Colonic mucosa (tissue), 4 donors: ENCODE measurements around the gene MGMT. TPM values are rescaled to one million over a fixed set of nuclear protein-coding genes. Genes with fewer than 3 reads are reported as not detected.

Experiments
- DNase-seq: peaks from one replicate; pipeline ENCODE4 v3.0.0-alpha.2; 2020
- H3K27ac ChIP-seq: fragments of 200-600 bp; one replicate; pipeline ENCODE4 v1.8.0; 2021
- H3K27me3 ChIP-seq: fragments of 200-600 bp; one replicate; pipeline ENCODE4 v1.8.0; 2021
- H3K36me3 ChIP-seq: fragments of 200-600 bp; one replicate; pipeline ENCODE4 v1.8.0; 2021
- H3K4me1 ChIP-seq: fragments of 200-600 bp; one replicate; pipeline ENCODE4 v1.8.0; 2021; ENCODE audit warnings: mild to moderate bottlenecking
- H3K4me3 ChIP-seq: fragments of 200-600 bp; one replicate; pipeline ENCODE4 v1.8.0; 2021
- H3K9ac ChIP-seq, 2 donors: one replicate each; pipeline ENCODE4 v1.7.0; 2013; ENCODE audit warnings: control low read depth in 2 of 2, low read depth in 2 of 2, low read length in 2 of 2
- H3K9me3 ChIP-seq: fragments of 200-600 bp; one replicate; pipeline ENCODE4 v1.8.0; 2021
- CTCF ChIP-seq: fragments of 200-600 bp; IDR thresholded peaks from one replicate; pipeline ENCODE4 v1.8.0; 2022; ENCODE audit warnings: antibody characterized with exemption, mild to moderate bottlenecking
- intact Hi-C: fragments of 100-400 bp; cut with DNase I; formaldehyde crosslinking; loops from one replicate; pipeline ENCODE4 v1.14.1; 2022
- total RNA-seq, 2 donors: library from RNA; stranded (reverse); fragmentation: NEBNext Ultra II Directional in 1 of 2; extraction: Animal tissue kit (Norgen Biotek cat#: 25700) in 1 of 2; gene quantifications; one replicate each; pipeline ENCODE4 v1.2.1, GENCODE V29; 2021
- donor health status: healthy.
- donor health status: DM: no; HTN: no; CAD: no.
- donor health status: DM: no; HTN: no; CAD: no.

Gene MGMT
- total RNA-seq, 2 donors from 2014 or later, result 17.5 to 18.2 TPM

- Histone ChIP-seq H3K27me3 (no peaks in the 10 kb centered on the region), H3K9me3 (no peaks in the 10 kb centered on the region), H3K27ac (no peak overlapping the region), H3K36me3 (no peaks in the 10 kb centered on the region), H3K4me3 (no peak overlapping the region), H3K4me1 (no peaks in the 10 kb centered on the region), H3K9ac (no peak overlapping the region)
- DNase-seq, result no peak
- TF ChIP-seq CTCF, result no peak
- intact Hi-C loops, result no loop called here
These were observed 142.5 kb downstream of the MGMT start for GRCh38 chr10:129609551-129609950.

GRCh38 chr10:129612481-129613109 is 145.6 kb downstream of the MGMT start:
- Histone ChIP-seq H3K4me1 (no peaks in the 10 kb centered on the region), H3K9ac (no peak overlapping the region), H3K4me3 (no peak overlapping the region), H3K27me3 (no peaks in the 10 kb centered on the region), H3K9me3 (no peaks in the 10 kb centered on the region), H3K36me3 (no peaks in the 10 kb centered on the region), H3K27ac (no peak overlapping the region)
- DNase-seq, result no peak
- TF ChIP-seq CTCF, result no peak
- intact Hi-C loops, result no loop called here

GRCh38 chr10:129613377-129613980 is 146.4 kb downstream of the MGMT start:
- intact Hi-C loops, result no loop called here
- Histone ChIP-seq H3K36me3 (no peaks in the 10 kb centered on the region), H3K9me3 (no peaks in the 10 kb centered on the region), H3K4me1 (no peaks in the 10 kb centered on the region), H3K27me3 (no peaks in the 10 kb centered on the region), H3K27ac (no peak overlapping the region), H3K4me3 (no peak overlapping the region), H3K9ac (no peak overlapping the region)
- no peak for TF ChIP-seq CTCF
- no peak for DNase-seq

- no peak overlapping the region for H3K4me3 ChIP-seq
- H3K9ac ChIP-seq, result no peak overlapping the region
- no peak overlapping the region for H3K27ac ChIP-seq
- H3K27me3 ChIP-seq, result no peaks in the 10 kb centered on the region
- H3K4me1 ChIP-seq, result no peaks in the 10 kb centered on the region
- no peaks in the 10 kb centered on the region for H3K36me3 ChIP-seq
- no peak for DNase-seq
- TF ChIP-seq CTCF, result no peak
- intact Hi-C loops, result no loop called here
- no peaks in the 10 kb centered on the region for H3K9me3 ChIP-seq
These were observed 147.3 kb downstream of the MGMT start for GRCh38 chr10:129614341-129614740.

- intact Hi-C loops, result no loop called here
- no peaks in the 10 kb centered on the region for H3K36me3 ChIP-seq
- H3K9ac ChIP-seq, result no peak overlapping the region
These were observed 148.3 kb downstream of the MGMT start for GRCh38 chr10:129615381-129615780.

More at GRCh38 chr10:129615381-129615780, 148.3 kb downstream of the MGMT start:
- no peaks in the 10 kb centered on the region for H3K27me3 ChIP-seq
- H3K27ac ChIP-seq, result no peak overlapping the region
- H3K4me3 ChIP-seq, result no peak overlapping the region
- no peaks in the 10 kb centered on the region for H3K9me3 ChIP-seq
- H3K4me1 ChIP-seq, result no peaks in the 10 kb centered on the region
- TF ChIP-seq CTCF, result no peak
- DNase-seq, result no peak
